ENCODE results near the gene CNPY3. TPM values are rescaled to one million over a fixed set of nuclear protein-coding genes. Genes with fewer than 3 reads are reported as not detected.
"Not testable (repeated sequence)": the region's sequence is repeated elsewhere in the genome, so short reads cannot be mapped to it uniquely, and the experiment has no call there.

CNPY3 gene
- total RNA-seq, 2 experiments from 2014 or later: 86.0 to 87.6 TPM

DNA sequence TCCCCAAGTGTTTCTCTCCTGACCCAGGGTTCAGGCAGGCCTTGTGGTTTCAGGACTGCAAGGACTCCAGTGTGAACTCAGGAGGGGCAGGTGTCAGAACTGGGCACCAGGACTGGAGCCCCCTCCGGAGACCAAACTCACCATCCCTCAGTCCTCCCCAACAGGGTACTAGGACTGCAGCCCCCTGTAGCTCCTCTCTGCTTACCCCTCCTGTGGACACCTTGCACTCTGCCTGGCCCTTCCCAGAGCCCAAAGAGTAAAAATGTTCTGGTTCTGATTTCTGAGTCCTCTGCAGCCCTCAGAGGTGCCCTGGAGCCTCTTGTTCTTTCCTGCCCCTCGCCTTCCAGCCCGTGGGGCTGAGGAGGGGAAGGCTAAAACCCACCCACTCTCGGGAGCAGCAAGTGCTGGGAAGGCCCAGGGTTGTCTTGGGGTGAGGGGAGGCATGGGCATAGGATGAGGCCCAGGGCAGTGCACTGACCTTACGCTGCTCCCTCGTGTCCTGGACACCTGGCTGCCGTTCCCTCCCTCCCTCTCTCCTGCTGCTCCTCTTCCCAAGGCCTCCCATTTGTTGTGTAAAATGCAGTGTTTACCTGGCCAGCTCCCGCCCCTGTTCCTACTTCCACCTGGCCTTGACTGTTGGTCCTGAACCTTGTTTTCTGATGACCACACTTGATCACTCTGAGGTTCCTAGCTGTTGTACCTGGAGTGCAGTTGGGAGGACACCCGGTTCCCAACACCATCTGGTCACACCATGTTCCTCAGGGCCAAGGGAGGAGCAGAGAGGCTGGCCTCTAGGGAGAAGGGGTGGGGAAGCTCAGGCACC lies 9.9 kb downstream of the CNPY3 start:
- Mint-ChIP-seq H3K36me3 (ENCODE audit: low read depth) (peaks cover 68% of the 10 kb centered on the region), H3K27ac (peak overlapping the region; percentile 57), H3K27me3 (ENCODE audit: low read depth) (no peaks in the 10 kb centered on the region), H3K4me3 (no peak overlapping the region), H3K9me3 (ENCODE audit: insufficient read depth) (no peaks in the 10 kb centered on the region), H3K4me1 (ENCODE audit: low read depth) (peaks cover 14% of the 10 kb centered on the region)
- DNase-seq (no peak), ATAC-seq (no peak)
- POLR2A ChIA-PET: interaction anchor here (0.7 to 1.5 kb wide), 4 partner anchors 9 to 71 kb away, joined by 3 to 5 read pairs (median 3); partner anchors contain the start of gene CNPY3
- CTCF ChIA-PET: interaction anchor here (1.6 kb wide), 1 partner anchor 10 kb away, joined by 5 read pairs; the partner anchor contains the start of gene CNPY3

GRCh38 chr6:42939810-42940167 lies 10.5 kb downstream of the CNPY3 start:
- no peaks in the 10 kb centered on the region for H3K9me3 Mint-ChIP-seq (ENCODE audit: insufficient read depth)
- H3K36me3 Mint-ChIP-seq (ENCODE audit: low read depth): peaks cover 67% of the 10 kb centered on the region
- ChIA-PET POLR2A (interaction anchor here (1.2 kb wide), 1 partner anchor 24 kb away, joined by 3 read pairs; no protein-coding TSS in a partner anchor), CTCF (interaction anchor here (1.6 kb wide), 1 partner anchor 10 kb away, joined by 5 read pairs; the partner anchor contains the start of gene CNPY3)
- H3K27ac Mint-ChIP-seq: no peak overlapping the region
- H3K4me3 Mint-ChIP-seq: no peak overlapping the region
- ATAC-seq (no peak), DNase-seq (no peak)
- H3K4me1 Mint-ChIP-seq (ENCODE audit: low read depth): peaks cover 8% of the 10 kb centered on the region
- H3K27me3 Mint-ChIP-seq (ENCODE audit: low read depth): no peaks in the 10 kb centered on the region

- no peak overlapping the region for H3K27ac Mint-ChIP-seq
- H3K4me3 Mint-ChIP-seq: no peak overlapping the region
Measured at GRCh38 chr6:42940493-42941045, 11.3 kb downstream of the CNPY3 start.

GRCh38 chr6:42941356-42941755 lies 12.1 kb downstream of the CNPY3 start:
- DNase-seq; H3K4me3 Mint-ChIP-seq; CTCF ChIA-PET; H3K4me1 Mint-ChIP-seq (ENCODE audit: low read depth); ATAC-seq; H3K27me3 Mint-ChIP-seq (ENCODE audit: low read depth); H3K27ac Mint-ChIP-seq; H3K9me3 Mint-ChIP-seq (ENCODE audit: insufficient read depth): not testable (repeated sequence)
- H3K36me3 Mint-ChIP-seq (ENCODE audit: low read depth): peaks cover 60% of the 10 kb centered on the region
- POLR2A ChIA-PET: interaction anchor here (0.8 to 1.7 kb wide), 2 partner anchors 12 to 569 kb away, joined by 4 to 6 read pairs; partner anchors contain the start of genes CNPY3 and LRRC73

More at GRCh38 chr6:42940493-42941045, 11.3 kb downstream of the CNPY3 start:
- ChIA-PET CTCF (interaction anchor here (1.6 kb wide), 1 partner anchor 11 kb away, joined by 5 read pairs; the partner anchor contains the start of gene CNPY3), POLR2A (interaction anchor here (0.8 to 1.7 kb wide), 3 partner anchors 11 to 570 kb away, joined by 3 to 6 read pairs (median 4); partner anchors contain the start of genes CNPY3 and LRRC73)
- peaks cover 4% of the 10 kb centered on the region for H3K4me1 Mint-ChIP-seq (ENCODE audit: low read depth)
- no peaks in the 10 kb centered on the region for H3K27me3 Mint-ChIP-seq (ENCODE audit: low read depth)
- H3K36me3 Mint-ChIP-seq (ENCODE audit: low read depth): peaks cover 64% of the 10 kb centered on the region
- DNase-seq (no peak), ATAC-seq (no peak)
- no peaks in the 10 kb centered on the region for H3K9me3 Mint-ChIP-seq (ENCODE audit: insufficient read depth)

- H3K36me3 Mint-ChIP-seq (ENCODE audit: low read depth): peaks cover 51% of the 10 kb centered on the region
- ChIA-PET POLR2A (interaction anchor here (1.1 kb wide), 1 partner anchor 648 kb away, joined by 3 read pairs; no protein-coding TSS in a partner anchor), CTCF (no interaction called here)
- no peak overlapping the region for H3K4me3 Mint-ChIP-seq
- no peaks in the 10 kb centered on the region for H3K4me1 Mint-ChIP-seq (ENCODE audit: low read depth)
- ATAC-seq (no peak), DNase-seq (no peak)
- H3K27me3 Mint-ChIP-seq (ENCODE audit: low read depth): no peaks in the 10 kb centered on the region
- no peaks in the 10 kb centered on the region for H3K9me3 Mint-ChIP-seq (ENCODE audit: insufficient read depth)
- H3K27ac Mint-ChIP-seq: no peak overlapping the region
Measured at GRCh38 chr6:42942444-42942843, 13.2 kb downstream of the CNPY3 start.

GRCh38 chr6:42947950-42948349 lies 18.7 kb downstream of the CNPY3 start:
- H3K27me3 Mint-ChIP-seq (ENCODE audit: low read depth): no peaks in the 10 kb centered on the region
- POLR2A ChIA-PET: no interaction called here
- CTCF ChIA-PET: no interaction called here
- H3K27ac Mint-ChIP-seq: peak overlapping the region; percentile 34
- ATAC-seq (no peak), DNase-seq (no peak)
- no peaks in the 10 kb centered on the region for H3K4me1 Mint-ChIP-seq (ENCODE audit: low read depth)
- no peak overlapping the region for H3K4me3 Mint-ChIP-seq
- peaks cover 29% of the 10 kb centered on the region for H3K36me3 Mint-ChIP-seq (ENCODE audit: low read depth)
- H3K9me3 Mint-ChIP-seq (ENCODE audit: insufficient read depth): no peaks in the 10 kb centered on the region

DNA sequence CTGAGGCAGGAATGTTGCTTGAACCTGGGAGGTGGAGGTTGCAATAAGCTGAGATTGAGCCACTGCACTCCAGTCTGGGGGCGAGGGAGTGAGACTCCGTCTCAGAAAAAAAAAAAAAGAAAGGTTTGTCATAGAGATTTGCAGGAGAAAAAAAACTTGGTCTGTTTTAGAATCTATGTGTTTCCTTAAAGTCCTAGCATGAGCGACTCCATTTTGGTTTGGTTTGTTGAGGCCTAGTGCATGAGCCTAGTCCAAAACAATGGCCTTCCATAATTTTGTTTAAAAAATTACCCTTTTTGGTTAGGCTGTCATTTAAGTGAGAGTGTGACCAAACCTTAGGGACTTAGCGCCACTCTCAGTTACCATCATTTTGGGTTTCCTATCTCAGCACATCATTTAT lies 23.1 kb downstream of the CNPY3 start:
- H3K27me3 Mint-ChIP-seq (ENCODE audit: low read depth): no peaks in the 10 kb centered on the region
- CTCF ChIA-PET: no interaction called here
- no peak overlapping the region for H3K27ac Mint-ChIP-seq
- no peak overlapping the region for H3K4me3 Mint-ChIP-seq
- peaks cover 10% of the 10 kb centered on the region for H3K36me3 Mint-ChIP-seq (ENCODE audit: low read depth)
- DNase-seq: no peak
- POLR2A ChIA-PET: interaction anchor here (0.8 kb wide), 1 partner anchor 23 kb away, joined by 3 read pairs; no protein-coding TSS in a partner anchor
- no peaks in the 10 kb centered on the region for H3K9me3 Mint-ChIP-seq (ENCODE audit: insufficient read depth)
- ATAC-seq: no peak
- H3K4me1 Mint-ChIP-seq (ENCODE audit: low read depth): no peaks in the 10 kb centered on the region

GRCh38 chr6:42954405-42954804 lies 25.1 kb downstream of the CNPY3 start:
- H3K27me3 Mint-ChIP-seq (ENCODE audit: low read depth); H3K4me1 Mint-ChIP-seq (ENCODE audit: low read depth); H3K27ac Mint-ChIP-seq; H3K36me3 Mint-ChIP-seq (ENCODE audit: low read depth); ATAC-seq; CTCF ChIA-PET; DNase-seq; H3K4me3 Mint-ChIP-seq; H3K9me3 Mint-ChIP-seq (ENCODE audit: insufficient read depth); POLR2A ChIA-PET: not testable (repeated sequence)

DNA sequence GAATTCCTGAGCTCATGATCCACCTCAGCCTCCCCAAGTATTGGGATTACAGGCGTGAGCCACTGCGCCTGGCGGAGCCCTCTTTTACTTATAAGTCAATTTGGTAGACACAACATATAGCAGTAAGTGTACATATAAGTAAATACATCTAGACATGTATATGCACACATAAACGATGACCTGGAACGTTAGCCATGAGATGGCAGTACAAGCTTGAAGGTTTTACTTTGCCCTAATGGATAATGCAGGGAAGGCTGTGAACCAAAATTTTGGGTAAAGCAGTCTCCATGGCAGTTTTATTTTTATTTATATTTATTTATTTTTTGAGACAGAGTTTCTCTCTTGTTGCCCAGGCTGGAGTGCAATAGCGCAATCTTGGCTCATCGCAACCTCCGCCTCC lies 28.8 kb downstream of the CNPY3 start:
- ATAC-seq: no peak
- Mint-ChIP-seq H3K4me3 (no peak overlapping the region), H3K36me3 (ENCODE audit: low read depth) (peaks cover 5% of the 10 kb centered on the region), H3K4me1 (ENCODE audit: low read depth) (peaks cover 13% of the 10 kb centered on the region), H3K27ac (no peak overlapping the region), H3K9me3 (ENCODE audit: insufficient read depth) (no peaks in the 10 kb centered on the region), H3K27me3 (ENCODE audit: low read depth) (peaks cover 4% of the 10 kb centered on the region)
- POLR2A ChIA-PET: interaction anchor here (0.6 kb wide), 1 partner anchor 150 kb away, joined by 5 read pairs; no protein-coding TSS in a partner anchor
- CTCF ChIA-PET: interaction anchor here (1.2 kb wide), 1 partner anchor 57 kb away, joined by 3 read pairs; no protein-coding TSS in a partner anchor
- no peak for DNase-seq

GRCh38 chr6:42959917-42960242 lies 30.6 kb downstream of the CNPY3 start:
- H3K36me3 Mint-ChIP-seq (ENCODE audit: low read depth): peaks cover 8% of the 10 kb centered on the region

GRCh38 chr6:42960243-42961019 lies 31.2 kb downstream of the CNPY3 start, which contains the start of gene GNMT:
TSS of gene GNMT (plus strand) at chr6:42960754. CDS start at chr6:42960768, 14 bp downstream.
- ChIA-PET CTCF (interaction anchor here (0.6 to 1.8 kb wide), 3 partner anchors 11 to 641 kb away, joined by 3 to 4 read pairs (median 4); no protein-coding TSS in a partner anchor), POLR2A (interaction anchor here (0.8 kb wide), 1 partner anchor 18 kb away, joined by 4 read pairs; the partner anchor contains the start of gene PEX6)
- Mint-ChIP-seq H3K9me3 (ENCODE audit: insufficient read depth) (no peaks in the 10 kb centered on the region), H3K36me3 (ENCODE audit: low read depth) (peaks cover 8% of the 10 kb centered on the region), H3K27ac (no peak within 1 kb of the TSS), H3K27me3 (ENCODE audit: low read depth) (peaks cover 4% of the 10 kb centered on the region), H3K4me1 (ENCODE audit: low read depth) (peaks cover 15% of the 10 kb centered on the region), H3K4me3 (peak within 1 kb of the TSS; percentile 52)
- ATAC-seq: peak; percentile 80
- DNase-seq: peak; percentile 34

More at GRCh38 chr6:42959917-42960242, 30.6 kb downstream of the CNPY3 start:
- H3K27me3 Mint-ChIP-seq (ENCODE audit: low read depth): peaks cover 4% of the 10 kb centered on the region
- ATAC-seq: no peak
- CTCF ChIA-PET: interaction anchor here (0.6 to 1.8 kb wide), 3 partner anchors 12 to 641 kb away, joined by 3 to 4 read pairs (median 4); no protein-coding TSS in a partner anchor
- H3K9me3 Mint-ChIP-seq (ENCODE audit: insufficient read depth): no peaks in the 10 kb centered on the region
- peak overlapping the region; percentile 52 for H3K4me3 Mint-ChIP-seq
- POLR2A ChIA-PET: no interaction called here
- H3K27ac Mint-ChIP-seq: no peak overlapping the region
- peaks cover 15% of the 10 kb centered on the region for H3K4me1 Mint-ChIP-seq (ENCODE audit: low read depth)
- DNase-seq: no peak

Measured in activated CD8-positive, alpha-beta T cell treated with anti-CD3 and anti-CD28 coated beads, Interleukin-2, amount 10 ng/mL, durations not matched to agents 7 days and 5 days (primary cell).